ENCODE data around the gene SLC22A6.

SLC22A6 gene

GRCh38 chr11:63017306-63017974, 32.7 kb upstream of the SLC22A6 start:
- TF ChIP-seq, protein P1, sequence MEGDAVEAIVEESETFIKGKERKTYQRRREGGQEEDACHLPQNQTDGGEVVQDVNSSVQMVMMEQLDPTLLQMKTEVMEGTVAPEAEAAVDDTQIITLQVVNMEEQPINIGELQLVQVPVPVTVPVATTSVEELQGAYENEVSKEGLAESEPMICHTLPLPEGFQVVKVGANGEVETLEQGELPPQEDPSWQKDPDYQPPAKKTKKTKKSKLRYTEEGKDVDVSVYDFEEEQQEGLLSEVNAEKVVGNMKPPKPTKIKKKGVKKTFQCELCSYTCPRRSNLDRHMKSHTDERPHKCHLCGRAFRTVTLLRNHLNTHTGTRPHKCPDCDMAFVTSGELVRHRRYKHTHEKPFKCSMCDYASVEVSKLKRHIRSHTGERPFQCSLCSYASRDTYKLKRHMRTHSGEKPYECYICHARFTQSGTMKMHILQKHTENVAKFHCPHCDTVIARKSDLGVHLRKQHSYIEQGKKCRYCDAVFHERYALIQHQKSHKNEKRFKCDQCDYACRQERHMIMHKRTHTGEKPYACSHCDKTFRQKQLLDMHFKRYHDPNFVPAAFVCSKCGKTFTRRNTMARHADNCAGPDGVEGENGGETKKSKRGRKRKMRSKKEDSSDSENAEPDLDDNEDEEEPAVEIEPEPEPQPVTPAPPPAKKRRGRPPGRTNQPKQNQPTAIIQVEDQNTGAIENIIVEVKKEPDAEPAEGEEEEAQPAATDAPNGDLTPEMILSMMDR (IDR thresholded peaks at IDR 0.05; ENCODE audit: insufficient read depth, low read length) = no peak
- TF ChIP-seq POLR2AphosphoS5 (IDR thresholded peaks at IDR 0.05; ENCODE audit: low read depth) (no peak), SPI1 (IDR thresholded peaks at IDR 0.05; ENCODE audit: borderline replicate concordance, low read depth) (no peak), REST (IDR thresholded peaks at IDR 0.05; ENCODE audit: insufficient replicate concordance, low read depth) (no peak), GABPA (IDR thresholded peaks at IDR 0.05; ENCODE audit: low read depth) (no peak)
- Histone ChIP-seq H3K27me3 (ENCODE audit: insufficient read depth, poor library complexity, severe bottlenecking) (peaks cover 3% of the 10 kb centered on the region), H3K27ac (replicated peaks) (no peak overlapping the region), H3K4me3 (replicated peaks; ENCODE audit: insufficient read depth, low read length) (no peak overlapping the region)
- no peak for DNase-seq (ENCODE audit: low read depth in 1 of 2, low spot score in 1 of 2)

- H3K4me3 ChIP-seq (replicated peaks; ENCODE audit: insufficient read depth, low read length) = no peak within 1 kb of the TSS
- TF ChIP-seq SPI1 (IDR thresholded peaks at IDR 0.05; ENCODE audit: borderline replicate concordance, low read depth) (no peak), POLR2AphosphoS5 (IDR thresholded peaks at IDR 0.05; ENCODE audit: low read depth) (no peak), REST (IDR thresholded peaks at IDR 0.05; ENCODE audit: insufficient replicate concordance, low read depth) (no peak), GABPA (IDR thresholded peaks at IDR 0.05; ENCODE audit: low read depth) (no peak)
- TF ChIP-seq, protein P1 (IDR thresholded peaks at IDR 0.05; ENCODE audit: insufficient read depth, low read length) = no peak
- H3K27ac ChIP-seq (replicated peaks) = no peak within 1 kb of the TSS
- no peak for DNase-seq (ENCODE audit: low read depth in 1 of 2, low spot score in 1 of 2)
- H3K27me3 ChIP-seq (ENCODE audit: insufficient read depth, poor library complexity, severe bottlenecking) = peaks cover 3% of the 10 kb centered on the region
Measured at GRCh38 chr11:63015521-63016215, 30.9 kb upstream of the SLC22A6 start, which contains the start of gene SLC22A8. Gene SLC22A8 (minus strand): TSS chr11:63015841. CDS start chr11:63014958, 883 bp downstream.

GRCh38 chr11:63014408-63015055, 29.8 kb upstream of the SLC22A6 start:
- DNase-seq (ENCODE audit: low read depth in 1 of 2, low spot score in 1 of 2) = no peak
- TF ChIP-seq SPI1 (IDR thresholded peaks at IDR 0.05; ENCODE audit: borderline replicate concordance, low read depth) = no peak
- no peak for TF ChIP-seq POLR2AphosphoS5 (IDR thresholded peaks at IDR 0.05; ENCODE audit: low read depth)
- TF ChIP-seq GABPA (IDR thresholded peaks at IDR 0.05; ENCODE audit: low read depth) = no peak
- TF ChIP-seq, protein P1 (IDR thresholded peaks at IDR 0.05; ENCODE audit: insufficient read depth, low read length) = no peak
- no peak for TF ChIP-seq REST (IDR thresholded peaks at IDR 0.05; ENCODE audit: insufficient replicate concordance, low read depth)
- Histone ChIP-seq H3K27me3 (ENCODE audit: insufficient read depth, poor library complexity, severe bottlenecking) (peaks cover 3% of the 10 kb centered on the region), H3K4me3 (replicated peaks; ENCODE audit: insufficient read depth, low read length) (no peak overlapping the region), H3K27ac (replicated peaks) (no peak overlapping the region)

Data from HL-60 (cell line).